Stimulated activated naive CD4-positive, alpha-beta T cell treated with Interleukin-2 at 50 U/mL for 16 hours (primary cell): ENCODE results near the gene TRIP11.

Experiments
- DNase-seq: peaks from one replicate; lab custom pipeline; 2025; lab: John Stamatoyannopoulos, UW

TRIP11 gene

GRCh38 chr14:91918186-91918883 is 121.5 kb downstream of the TRIP11 start:
- no peak for DNase-seq
